Trophoblast cell (in vitro differentiated cells and primary cell): Measurements from ENCODE around the gene CEP170.
"Not testable (repeated sequence)": the region's sequence is repeated elsewhere in the genome, so short reads cannot be mapped to it uniquely, and the experiment has no call there.

Experiments
- DNase-seq, 2 donors: peaks; one replicate each; pipeline ENCODE4 v3.0.0-alpha.2; 2016
- H2AFZ ChIP-seq: 2 replicates; pipeline ENCODE4 v1.6.1; 2013; ENCODE audit warnings: low read length, moderate library complexity, mild to moderate bottlenecking; ENCODE audit not compliant: insufficient read depth, poor library complexity
- H2AK5ac ChIP-seq: 2 replicates; pipeline ENCODE4 v1.6.1; 2013; ENCODE audit warnings: mild to moderate bottlenecking, low read length
- H2BK120ac ChIP-seq: 2 replicates; pipeline ENCODE4 v1.6.1; 2013; ENCODE audit warnings: low read length, mild to moderate bottlenecking, moderate library complexity; ENCODE audit not compliant: insufficient read depth, poor library complexity
- H2BK12ac ChIP-seq: 2 replicates; pipeline ENCODE4 v1.6.1; 2013; ENCODE audit warnings: mild to moderate bottlenecking, low read length, moderate library complexity
- H2BK5ac ChIP-seq: 2 replicates; pipeline ENCODE4 v1.6.1; 2013; ENCODE audit warnings: low read length, low read depth, moderate library complexity, mild to moderate bottlenecking; ENCODE audit not compliant: poor library complexity
- H3K14ac ChIP-seq: 2 replicates; pipeline ENCODE4 v1.6.1; 2013; ENCODE audit warnings: mild to moderate bottlenecking, low read length
- H3K18ac ChIP-seq: 2 replicates; pipeline ENCODE4 v1.6.1; 2013; ENCODE audit warnings: mild to moderate bottlenecking, low read length
- H3K23ac ChIP-seq: 2 replicates; pipeline ENCODE4 v1.6.1; 2013; ENCODE audit warnings: low read length
- H3K27ac ChIP-seq: 2 replicates; pipeline ENCODE4 v1.5.1; 2013; ENCODE audit warnings: low read depth, mild to moderate bottlenecking, inconsistent platforms, low read length, moderate library complexity
- H3K27me3 ChIP-seq: 2 replicates; pipeline ENCODE4 v1.6.1; 2013; ENCODE audit warnings: inconsistent platforms, mild to moderate bottlenecking, low read length, moderate library complexity; ENCODE audit not compliant: insufficient read depth
- H3K36me3 ChIP-seq, 2 experiments: 1 replicate in 1 of 2; 2 replicates in 1 of 2; pipeline ENCODE4 v1.6.1; 2013; ENCODE audit warnings: low read length in 2 of 2, mild to moderate bottlenecking in 2 of 2, moderate library complexity in 1 of 2; ENCODE audit not compliant: insufficient read depth in 2 of 2, control insufficient read depth in 1 of 2
- H3K4ac ChIP-seq: 2 replicates; pipeline ENCODE4 v1.6.1; 2013; ENCODE audit warnings: low read depth, mild to moderate bottlenecking, low read length, moderate library complexity
- H3K4me1 ChIP-seq, 2 experiments: 1 replicate in 1 of 2; 2 replicates in 1 of 2; pipeline ENCODE4 v1.6.1; 2013; ENCODE audit warnings: low read length in 2 of 2, mild to moderate bottlenecking in 2 of 2, moderate library complexity in 1 of 2; ENCODE audit not compliant: insufficient read depth in 2 of 2, control insufficient read depth in 1 of 2
- H3K4me2 ChIP-seq: 2 replicates; pipeline ENCODE4 v1.6.1; 2013; ENCODE audit warnings: inconsistent platforms, mild to moderate bottlenecking, low read length, moderate library complexity
- H3K4me3 ChIP-seq: 2 replicates; pipeline ENCODE4 v1.5.1; 2013; ENCODE audit warnings: mild to moderate bottlenecking, low read depth, low read length, inconsistent platforms
- H3K79me1 ChIP-seq: one replicate; pipeline ENCODE4 v1.6.1; 2013; ENCODE audit warnings: low read length
- H3K79me2 ChIP-seq: 2 replicates; pipeline ENCODE4 v1.6.1; 2013; ENCODE audit warnings: low read length, mild to moderate bottlenecking; ENCODE audit not compliant: control insufficient read depth, insufficient read depth, poor library complexity
- H3K9ac ChIP-seq: 2 replicates; pipeline ENCODE4 v1.6.1; 2013; ENCODE audit warnings: mild to moderate bottlenecking, low read length
- H3K9me3 ChIP-seq: 2 replicates; pipeline ENCODE4 v1.6.1; 2013; ENCODE audit warnings: low read depth, mild to moderate bottlenecking, control low read depth, inconsistent platforms, low read length; ENCODE audit not compliant: insufficient read depth
- H4K12ac ChIP-seq: 2 replicates; pipeline ENCODE4 v1.6.1; 2013; ENCODE audit warnings: low read depth, mild to moderate bottlenecking, low read length, moderate library complexity
- H4K8ac ChIP-seq: 2 replicates; pipeline ENCODE4 v1.6.1; 2013; ENCODE audit warnings: low read depth, mild to moderate bottlenecking, low read length, moderate library complexity
- H4K91ac ChIP-seq: one replicate; pipeline ENCODE4 v1.6.1; 2013; ENCODE audit warnings: low read depth, mild to moderate bottlenecking, low read length, moderate library complexity
- WGBS: extraction: QIAGEN DNeasy Blood & Tissue Kit; methylation state at CpG from one replicate; pipeline ENCODE4 v1.1.7; 2013; ENCODE audit warnings: missing lambda C conversion rate; ENCODE audit not compliant: insufficient read length, insufficient coverage; ENCODE audit errors: extremely low coverage; 5-methylcytosine and 5-hydroxymethylcytosine counted together

The CEP170 gene

GRCh38 chr1:243173758-243174369 is 81.2 kb downstream of the CEP170 start:
- H3K23ac ChIP-seq, H3K9me3 ChIP-seq, H4K8ac ChIP-seq, H3K4me1 ChIP-seq, H2BK12ac ChIP-seq, H3K4ac ChIP-seq, H2AFZ ChIP-seq, H3K4me3 ChIP-seq, H3K27ac ChIP-seq, H2BK5ac ChIP-seq, H4K12ac ChIP-seq, H3K36me3 ChIP-seq, H3K14ac ChIP-seq, H3K18ac ChIP-seq, H2BK120ac ChIP-seq, DNase-seq, H3K9ac ChIP-seq, H3K4me2 ChIP-seq, H4K91ac ChIP-seq, H3K27me3 ChIP-seq, H3K79me2 ChIP-seq, H3K79me1 ChIP-seq, H2AK5ac ChIP-seq: not testable (repeated sequence)
- WGBS: no CpG with 5 or more reads among the region's 2 CpGs

GRCh38 chr1:243164911-243165310 is 90.2 kb downstream of the CEP170 start:
- H3K4ac ChIP-seq, H3K9ac ChIP-seq, H3K23ac ChIP-seq, H3K36me3 ChIP-seq, H3K27me3 ChIP-seq, H2AFZ ChIP-seq, H3K9me3 ChIP-seq, H4K8ac ChIP-seq, H3K27ac ChIP-seq, H3K4me2 ChIP-seq, H3K18ac ChIP-seq, H4K12ac ChIP-seq, H2BK12ac ChIP-seq, H3K79me2 ChIP-seq, H2BK120ac ChIP-seq, H2BK5ac ChIP-seq, H3K4me3 ChIP-seq, H3K14ac ChIP-seq, H4K91ac ChIP-seq, H2AK5ac ChIP-seq, H3K79me1 ChIP-seq, DNase-seq, H3K4me1 ChIP-seq: not testable (repeated sequence)
- no CpG with 5 or more reads among the region's 4 CpGs for WGBS

- not testable (repeated sequence) for H3K9ac ChIP-seq, H3K14ac ChIP-seq, H3K4me3 ChIP-seq, H4K91ac ChIP-seq, H2BK5ac ChIP-seq, H4K8ac ChIP-seq, H3K9me3 ChIP-seq, H2AK5ac ChIP-seq, H4K12ac ChIP-seq, H3K4me1 ChIP-seq, H3K18ac ChIP-seq, H3K4me2 ChIP-seq, H2BK12ac ChIP-seq, H2AFZ ChIP-seq, H3K4ac ChIP-seq, H3K36me3 ChIP-seq, H3K79me2 ChIP-seq, H3K27me3 ChIP-seq, H2BK120ac ChIP-seq, H3K79me1 ChIP-seq, H3K23ac ChIP-seq, H3K27ac ChIP-seq
- WGBS: no CpG with 5 or more reads among the region's 7 CpGs
- DNase-seq: peak in 1 of 2 donors; percentile 31
Observed at GRCh38 chr1:243150906-243151305, 104.2 kb downstream of the CEP170 start.

GRCh38 chr1:243149120-243149519 is 106.0 kb downstream of the CEP170 start:
- not testable (repeated sequence) for H3K27me3 ChIP-seq, H3K18ac ChIP-seq, H3K79me1 ChIP-seq, H4K12ac ChIP-seq, H2BK12ac ChIP-seq, H3K14ac ChIP-seq, H3K36me3 ChIP-seq, H2BK5ac ChIP-seq, H4K8ac ChIP-seq, H3K9ac ChIP-seq, H2AK5ac ChIP-seq, H3K79me2 ChIP-seq, DNase-seq, H2AFZ ChIP-seq, H3K27ac ChIP-seq, H4K91ac ChIP-seq, H3K4ac ChIP-seq, H3K9me3 ChIP-seq, H3K4me2 ChIP-seq, H3K4me1 ChIP-seq, H3K4me3 ChIP-seq, H2BK120ac ChIP-seq, H3K23ac ChIP-seq
- WGBS: no CpG with 5 or more reads among the region's 4 CpGs
